ENCODE measurements around the gene PRRT3. TPM values are rescaled to one million over a fixed set of nuclear protein-coding genes. Genes with fewer than 3 reads are reported as not detected.

Gene PRRT3
- total and polyA plus RNA-seq, 2 of the 13 experiments (the other 11 are each of a cell fraction or from before 2014, with no cell fraction given): 0.22 to 0.44 TPM

- Histone ChIP-seq H3K27me3 (ENCODE audit: control insufficient read depth in 1 of 2, insufficient read depth in 2 of 2, low read length in 2 of 2) (no peaks in the 10 kb centered on the region), H3K9ac (ENCODE audit: insufficient read depth, low read depth, low read length) (no peak overlapping the region), H3K4me1 (ENCODE audit: insufficient read depth, low read length) (peaks cover 38% of the 10 kb centered on the region), H3K9me3 (ENCODE audit: low read length) (no peaks in the 10 kb centered on the region), H3K36me3 (replicated peaks in 1 of 2; ENCODE audit: control insufficient read depth in 1 of 2, insufficient read depth in 2 of 2, low read length in 2 of 2) (no peaks in the 10 kb centered on the region; a peak in 1 of 5 replicates), H2AFZ (ENCODE audit: low read length) (no peak overlapping the region), H3K4me2 (ENCODE audit: low read depth, low read length) (no peak overlapping the region), H3K4me3 (replicated peaks in 1 of 3; ENCODE audit: insufficient read depth in 1 of 3, low read depth in 2 of 3, low read length in 3 of 3) (no peak overlapping the region), H4K20me1 (ENCODE audit: insufficient read depth, low read length) (no peaks in the 10 kb centered on the region), H3K27ac (ENCODE audit: extremely low read length, insufficient read depth, low read length) (no peak overlapping the region), H3K79me2 (ENCODE audit: insufficient read depth, low read length) (no peaks in the 10 kb centered on the region)
- BruUV-seq (replicated peaks): no TSS peak
- WGBS (ENCODE audit: low lambda C conversion rate): 84% methylated on average over 5 of the region's 5 CpGs
- no peak for FAIRE-seq
- POLR2A ChIA-PET: interaction anchor here (1.3 to 2.7 kb wide), 2 partner anchors 9 to 41 kb away, joined by 3 to 16 read pairs; no protein-coding TSS in a partner anchor
- DNase-seq (ENCODE audit: low spot score): no peak
- in situ Hi-C loops (cut with HindIII; ENCODE audit: extremely low pct_ligation_motif_present, low pct_unique_long_range_greater_than_20kb) (no loop called here), intact Hi-C loops (cut with micrococcal nuclease; ENCODE audit: unreplicated experiment) (no loop called here)
- no peak for TF ChIP-seq RFXANK (CRISPR knock-in tag; IDR thresholded peaks at IDR 0.05)
- TF ChIP-seq FOSL2 (CRISPR knock-in tag; IDR thresholded peaks at IDR 0.05): 0 out of 2 replicates have a peak, but pooled peaks have one; percentile 40
- TF ChIP-seq, protein P1, sequence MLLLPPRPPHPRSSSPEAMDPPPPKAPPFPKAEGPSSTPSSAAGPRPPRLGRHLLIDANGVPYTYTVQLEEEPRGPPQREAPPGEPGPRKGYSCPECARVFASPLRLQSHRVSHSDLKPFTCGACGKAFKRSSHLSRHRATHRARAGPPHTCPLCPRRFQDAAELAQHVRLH (CRISPR knock-in tag; IDR thresholded peaks at IDR 0.05; ENCODE audit: borderline replicate concordance, low read depth): no peak
- TF ChIP-seq RBM22 (optimal IDR thresholded peaks at IDR 0.05; ENCODE audit: low read length): no peak
- no peak for TF ChIP-seq NFATC3 (CRISPR knock-in tag; IDR thresholded peaks at IDR 0.05)
- TF ChIP-seq ZNF678 (CRISPR knock-in tag; IDR thresholded peaks at IDR 0.05): no peak
- TF ChIP-seq RAD51 (IDR thresholded peaks at IDR 0.05; ENCODE audit: borderline replicate concordance): no peak
- no peak for TF ChIP-seq RFX1 (IDR thresholded peaks at IDR 0.05)
- TF ChIP-seq ATAD3A (CRISPR knock-in tag; IDR thresholded peaks at IDR 0.05): no peak
- no peak for TF ChIP-seq ZBTB40 (IDR thresholded peaks at IDR 0.05)
- TF ChIP-seq ZBTB40 (CRISPR knock-in tag; IDR thresholded peaks at IDR 0.05): no peak
- TF ChIP-seq, protein P2, sequence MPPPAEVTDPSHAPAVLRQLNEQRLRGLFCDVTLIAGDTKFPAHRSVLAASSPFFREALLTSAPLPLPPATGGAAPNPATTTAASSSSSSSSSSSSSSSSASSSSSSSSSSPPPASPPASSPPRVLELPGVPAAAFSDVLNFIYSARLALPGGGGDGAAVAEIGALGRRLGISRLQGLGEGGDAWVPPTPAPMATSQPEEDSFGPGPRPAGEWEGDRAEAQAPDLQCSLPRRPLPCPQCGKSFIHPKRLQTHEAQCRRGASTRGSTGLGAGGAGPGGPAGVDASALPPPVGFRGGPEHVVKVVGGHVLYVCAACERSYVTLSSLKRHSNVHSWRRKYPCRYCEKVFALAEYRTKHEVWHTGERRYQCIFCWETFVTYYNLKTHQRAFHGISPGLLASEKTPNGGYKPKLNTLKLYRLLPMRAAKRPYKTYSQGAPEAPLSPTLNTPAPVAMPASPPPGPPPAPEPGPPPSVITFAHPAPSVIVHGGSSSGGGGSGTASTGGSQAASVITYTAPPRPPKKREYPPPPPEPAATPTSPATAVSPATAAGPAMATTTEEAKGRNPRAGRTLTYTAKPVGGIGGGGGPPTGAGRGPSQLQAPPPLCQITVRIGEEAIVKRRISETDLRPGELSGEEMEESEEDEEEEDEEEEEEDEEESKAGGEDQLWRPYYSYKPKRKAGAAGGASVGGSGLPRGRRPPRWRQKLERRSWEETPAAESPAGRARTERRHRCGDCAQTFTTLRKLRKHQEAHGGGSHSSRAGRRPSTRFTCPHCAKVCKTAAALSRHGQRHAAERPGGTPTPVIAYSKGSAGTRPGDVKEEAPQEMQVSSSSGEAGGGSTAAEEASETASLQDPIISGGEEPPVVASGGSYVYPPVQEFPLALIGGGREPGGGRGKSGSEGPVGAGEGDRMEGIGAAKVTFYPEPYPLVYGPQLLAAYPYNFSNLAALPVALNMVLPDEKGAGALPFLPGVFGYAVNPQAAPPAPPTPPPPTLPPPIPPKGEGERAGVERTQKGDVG (CRISPR knock-in tag; IDR thresholded peaks at IDR 0.05; ENCODE audit: borderline replicate concordance): peak; percentile 0; the same call in 1 of the 2 replicates
- CTCF ChIA-PET (ENCODE audit: low intra/inter-chr PET ratio, low total read pairs): no interaction called here
- peak; percentile 12; the same call in 2 of the 3 replicates for ATAC-seq
Measured at GRCh38 chr3:9955611-9956352, 3.6 kb upstream of the PRRT3 start.

All from HepG2 (cell line).